RWPE1 (cell line): Measurements from ENCODE around the gene RNU2-63P.
"Not testable (repeated sequence)": the region's sequence is repeated elsewhere in the genome, so short reads cannot be mapped to it uniquely, and the experiment has no call there.

Experiments
- CTCF ChIA-PET: fragments of 350-600 bp; sonication (Branson Sonifier 250); formaldehyde crosslinking; extraction: SDS; loops from one replicate; lab custom pipeline; 2021; lab: Yijun Ruan, JAX
- POLR2A ChIA-PET: fragments of 400-600 bp; formaldehyde crosslinking; extraction: SDS; loops from one replicate; lab custom pipeline; 2020; ENCODE audit warnings: antibody characterized with exemption; ENCODE audit not compliant: low non-redundant PET; lab: Yijun Ruan, JAX
- DNase-seq: peaks from one replicate; pipeline ENCODE4 v3.0.0; 2012; ENCODE audit warnings: low spot score
- H3K27ac ChIP-seq: fragments of 450-650 bp; 2 replicates; pipeline ENCODE4 v1.5.1; 2017
- CTCF ChIP-seq: fragments of 450-650 bp; conservative IDR thresholded peaks from 2 replicates; pipeline ENCODE4 v1.5.1; 2017; ENCODE audit warnings: low read depth, mild to moderate bottlenecking

The RNU2-63P gene

DNA sequence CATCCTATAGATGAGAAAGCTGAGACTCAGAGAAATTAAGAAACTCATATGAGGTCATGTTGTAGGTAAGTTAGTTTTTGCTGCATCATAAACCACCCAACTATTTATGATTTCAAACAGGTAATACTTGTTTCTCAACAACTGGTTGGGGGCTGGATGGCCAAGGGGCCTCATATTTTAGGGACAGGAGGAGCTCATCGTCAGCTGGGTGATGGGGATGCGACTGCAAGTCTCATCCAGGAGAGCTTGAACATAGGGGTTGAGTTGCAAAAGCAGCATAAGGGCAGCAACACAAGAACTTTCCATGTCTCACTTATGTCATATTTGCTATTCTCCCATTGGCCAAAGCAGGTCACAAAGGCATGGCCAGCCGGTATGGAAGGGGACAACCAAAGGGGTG is 3.6 kb upstream of the RNU2-63P start:
- H3K27ac ChIP-seq, result no peak overlapping the region
- ChIA-PET CTCF (interaction anchor here (0.6 kb wide), 1 partner anchor 154 kb away, joined by 3 read pairs; no protein-coding TSS in a partner anchor), POLR2A (no interaction called here)
- TF ChIP-seq CTCF, result no peak
- no peak for DNase-seq

GRCh38 chr2:88018909-88019308 is 2.6 kb upstream of the RNU2-63P start:
- ChIA-PET CTCF (interaction anchor here (0.6 kb wide), 1 partner anchor 42 kb away, joined by 3 read pairs; no protein-coding TSS in a partner anchor), POLR2A (no interaction called here)
- no peak overlapping the region for H3K27ac ChIP-seq
- no peak for DNase-seq
- no peak for TF ChIP-seq CTCF

- POLR2A ChIA-PET, DNase-seq, H3K27ac ChIP-seq: not testable (repeated sequence)
- CTCF ChIA-PET, result interaction anchor here (0.6 kb wide), 1 partner anchor 43 kb away, joined by 3 read pairs; no protein-coding TSS in a partner anchor
These were observed 1.9 kb upstream of the RNU2-63P start for GRCh38 chr2:88018077-88018805.

GRCh38 chr2:88017780-88018038 is 1.4 kb upstream of the RNU2-63P start:
- H3K27ac ChIP-seq, POLR2A ChIA-PET, DNase-seq: not testable (repeated sequence)
- CTCF ChIA-PET, result interaction anchor here (1.8 kb wide), 1 partner anchor 42 kb away, joined by 6 read pairs; no protein-coding TSS in a partner anchor

DNA sequence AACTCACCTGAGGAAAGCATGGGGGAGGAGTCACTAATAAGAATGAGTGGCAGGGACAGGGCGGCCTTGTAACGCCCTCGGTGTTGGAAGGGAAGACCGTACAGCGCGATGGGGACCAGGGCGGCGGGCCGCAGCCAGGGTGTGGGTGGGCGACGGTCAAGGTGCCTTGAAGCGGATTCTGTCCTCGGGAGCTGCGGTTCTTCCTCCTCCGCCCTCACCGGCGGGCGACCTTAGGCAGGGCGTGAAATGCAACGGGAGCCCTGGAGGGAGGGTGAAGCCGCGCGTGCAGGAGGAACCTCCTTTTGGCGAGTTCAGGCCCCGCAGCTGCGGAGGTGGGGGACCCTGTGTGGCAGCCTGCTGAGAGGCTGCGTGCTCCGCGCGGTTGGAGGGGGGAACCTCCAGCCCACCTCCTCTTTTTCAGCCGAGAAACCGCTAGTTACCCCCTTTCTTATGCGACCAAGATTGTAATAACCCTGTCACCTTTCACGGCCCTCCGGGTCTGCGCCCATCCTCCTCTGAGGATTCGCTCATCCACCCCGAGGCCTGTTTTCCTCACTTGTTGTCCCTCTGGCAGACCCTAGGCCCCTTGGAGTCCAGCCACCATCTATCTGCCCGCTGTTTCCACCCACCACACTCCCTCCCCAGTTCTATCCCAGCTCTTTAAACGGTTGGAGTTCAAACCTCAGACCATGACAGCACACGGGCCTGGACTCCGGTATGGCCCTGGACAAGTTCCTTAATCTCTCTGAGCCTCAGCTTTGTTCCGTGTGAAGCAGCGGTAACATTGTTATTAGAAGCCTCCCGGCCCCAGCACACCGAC is 823 bp upstream of the RNU2-63P start:
- POLR2A ChIA-PET, result no interaction called here
- CTCF ChIA-PET, result interaction anchor here (0.6 to 1.8 kb wide), 3 partner anchors 15 to 438 kb away, joined by 4 to 6 read pairs (median 4); no protein-coding TSS in a partner anchor
- peak; percentile 79 for DNase-seq

GRCh38 chr2:88011011-88011410 is 5.3 kb downstream of the RNU2-63P start:
- ChIA-PET CTCF (interaction anchor here (1.4 to 1.8 kb wide), 2 partner anchors 9 to 148 kb away, joined by 4 to 7 read pairs; no protein-coding TSS in a partner anchor), POLR2A (no interaction called here)
- H3K27ac ChIP-seq, result no peak overlapping the region
- no peak for TF ChIP-seq CTCF
- no peak for DNase-seq

More for the DNA sequence above, 823 bp upstream of the RNU2-63P start:
- H3K27ac ChIP-seq, result peak overlapping the region; percentile 55
- TF ChIP-seq CTCF, result no peak

GRCh38 chr2:88010136-88010535 is 6.2 kb downstream of the RNU2-63P start:
- no peak for TF ChIP-seq CTCF
- CTCF ChIA-PET, result interaction anchor here (1.4 to 1.8 kb wide), 2 partner anchors 8 to 149 kb away, joined by 4 to 7 read pairs; no protein-coding TSS in a partner anchor
- H3K27ac ChIP-seq, result no peak overlapping the region
- POLR2A ChIA-PET, result no interaction called here
- no peak for DNase-seq
